NCI-H1436 treated with DMSO at 0.1 percent for 48 hours (cell line): ENCODE results near the gene PRICKLE3.

ENCODE experiments used
- DNase-seq: peaks from one replicate; lab custom pipeline; 2025; lab: John Stamatoyannopoulos, UW

PRICKLE3 gene

GRCh38 chrX:49186125-49187027 is at the start of gene PRICKLE3:
Gene PRICKLE3 (minus strand): TSS chrX:49186373. CDS start chrX:49186297, 76 bp downstream.
- peak; percentile 6 for DNase-seq

GRCh38 chrX:49233887-49234555 is 47.8 kb upstream of the PRICKLE3 start:
- DNase-seq, result no peak

- no peak for DNase-seq
Observed at GRCh38 chrX:49233176-49233575, 47.0 kb upstream of the PRICKLE3 start, which contains the start of gene CACNA1F. Gene CACNA1F (minus strand): TSS chrX:49233340. CDS start chrX:49233309, 31 bp downstream.

GRCh38 chrX:49232525-49232924 is 46.4 kb upstream of the PRICKLE3 start:
- DNase-seq, result no peak

- DNase-seq, result no peak
Observed at GRCh38 chrX:49231333-49232000, 45.3 kb upstream of the PRICKLE3 start.

GRCh38 chrX:49230500-49231232 is 44.5 kb upstream of the PRICKLE3 start:
- DNase-seq, result no peak

GRCh38 chrX:49228185-49228584 is 42.0 kb upstream of the PRICKLE3 start:
- DNase-seq, result no peak

GRCh38 chrX:49227726-49228125 is 41.6 kb upstream of the PRICKLE3 start:
- no peak for DNase-seq

- DNase-seq, result no peak
Observed at GRCh38 chrX:49226946-49227345, 40.8 kb upstream of the PRICKLE3 start.

GRCh38 chrX:49225858-49226257 is 39.7 kb upstream of the PRICKLE3 start:
- DNase-seq, result no peak

GRCh38 chrX:49221868-49222267 is 35.7 kb upstream of the PRICKLE3 start:
- no peak for DNase-seq

GRCh38 chrX:49220100-49220499 is 33.9 kb upstream of the PRICKLE3 start:
- DNase-seq, result no peak

- no peak for DNase-seq
Observed at GRCh38 chrX:49214996-49215526, 28.9 kb upstream of the PRICKLE3 start.

- DNase-seq, result no peak
Observed at GRCh38 chrX:49214416-49214815, 28.2 kb upstream of the PRICKLE3 start.

- no peak for DNase-seq
Observed at GRCh38 chrX:49212861-49213260, 26.7 kb upstream of the PRICKLE3 start.

- no peak for DNase-seq
Observed at GRCh38 chrX:49212209-49212608, 26.0 kb upstream of the PRICKLE3 start.

- DNase-seq, result no peak
Observed at GRCh38 chrX:49211074-49211473, 24.9 kb upstream of the PRICKLE3 start.

GRCh38 chrX:49210406-49210805 is 24.2 kb upstream of the PRICKLE3 start:
- DNase-seq, result no peak

GRCh38 chrX:49209434-49210251 is 23.5 kb upstream of the PRICKLE3 start:
- no peak for DNase-seq

GRCh38 chrX:49208399-49208798 is 22.2 kb upstream of the PRICKLE3 start:
- DNase-seq, result no peak

GRCh38 chrX:49206543-49206942 is 20.4 kb upstream of the PRICKLE3 start:
- DNase-seq, result no peak
